KMS-11 (cell line): Measurements from ENCODE around the gene PPM1H.
A peak's percentile ranks its signal among the peaks of the same experiment; 100 is the strongest.

ENCODE experiments used
- H2AFZ ChIP-seq: fragments of 200-600 bp; sonication (generic); 2 replicates; pipeline ENCODE4 v1.6.1; 2016; ENCODE audit warnings: antibody characterized with exemption, mixed run types, low read depth
- H3K27ac ChIP-seq: fragments of 200-600 bp; sonication (generic); 2 replicates; pipeline ENCODE4 v1.6.1; 2016; ENCODE audit warnings: mild to moderate bottlenecking, mixed run types
- H3K27me3 ChIP-seq: fragments of 200-600 bp; sonication (generic); 2 replicates; pipeline ENCODE4 v1.6.1; 2017; ENCODE audit warnings: mild to moderate bottlenecking, low read depth, mixed run types, moderate library complexity; ENCODE audit not compliant: insufficient read depth
- H3K36me3 ChIP-seq: fragments of 200-600 bp; sonication (generic); 2 replicates; pipeline ENCODE4 v1.6.1; 2017; ENCODE audit warnings: mild to moderate bottlenecking, mixed run types; ENCODE audit not compliant: insufficient read depth
- H3K4me1 ChIP-seq: fragments of 200-600 bp; sonication (generic); 2 replicates; pipeline ENCODE4 v1.6.1; 2016; ENCODE audit warnings: mild to moderate bottlenecking, low read depth, mixed run types; ENCODE audit not compliant: poor library complexity, severe bottlenecking
- H3K4me2 ChIP-seq: fragments of 200-600 bp; sonication (generic); 2 replicates; pipeline ENCODE4 v1.7.0; 2016; ENCODE audit warnings: mild to moderate bottlenecking, mixed run types
- H3K4me3 ChIP-seq: fragments of 200-600 bp; sonication (generic); IDR thresholded peaks from 2 replicates; pipeline ENCODE4 v1.6.1; 2017; ENCODE audit warnings: low read depth, low read length, mixed read lengths; ENCODE audit not compliant: insufficient read depth
- H3K79me2 ChIP-seq: fragments of 200-600 bp; sonication (generic); 2 replicates; pipeline ENCODE4 v1.6.1; 2016; ENCODE audit warnings: low read depth, mixed run types; ENCODE audit not compliant: insufficient read depth
- H3K9ac ChIP-seq: fragments of 200-600 bp; sonication (generic); 2 replicates; pipeline ENCODE4 v1.6.1; 2016; ENCODE audit warnings: mild to moderate bottlenecking, mixed run types
- H4K20me1 ChIP-seq: fragments of 200-600 bp; sonication (generic); 2 replicates; pipeline ENCODE4 v1.6.1; 2016; ENCODE audit warnings: mild to moderate bottlenecking, mixed run types; ENCODE audit not compliant: insufficient read depth
- TF ChIP-seq, protein P1 (sequence below): fragments of 200-600 bp; sonication (generic); conservative IDR thresholded peaks from 2 replicates; pipeline ENCODE4 v1.6.1; 2017; ENCODE audit warnings: low read depth, mild to moderate bottlenecking, antibody characterized with exemption, low read length, moderate library complexity, mixed read lengths

PPM1H gene

DNA sequence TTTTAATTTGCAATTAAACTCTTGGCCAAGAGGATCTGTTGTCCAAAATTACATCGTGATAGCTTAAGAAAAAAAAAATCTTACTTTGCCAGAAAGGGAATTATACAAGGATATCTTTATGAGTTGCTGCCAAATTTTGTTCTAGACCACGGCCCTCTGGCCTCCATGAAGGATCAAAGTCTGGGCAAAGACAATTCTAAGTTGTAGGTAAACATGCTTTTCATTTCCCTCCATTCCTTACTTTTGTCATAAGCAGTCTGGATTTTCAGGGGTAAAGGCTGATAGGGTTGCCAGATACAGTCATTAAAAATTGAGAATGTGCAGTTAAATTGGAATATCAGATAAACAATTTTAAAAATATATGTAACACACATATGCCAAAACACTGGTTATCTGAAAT, 333.2 kb downstream of the PPM1H start:
- Histone ChIP-seq H3K4me3 (no peak overlapping the region), H3K27ac (peak overlapping the region; percentile 100)

DNA sequence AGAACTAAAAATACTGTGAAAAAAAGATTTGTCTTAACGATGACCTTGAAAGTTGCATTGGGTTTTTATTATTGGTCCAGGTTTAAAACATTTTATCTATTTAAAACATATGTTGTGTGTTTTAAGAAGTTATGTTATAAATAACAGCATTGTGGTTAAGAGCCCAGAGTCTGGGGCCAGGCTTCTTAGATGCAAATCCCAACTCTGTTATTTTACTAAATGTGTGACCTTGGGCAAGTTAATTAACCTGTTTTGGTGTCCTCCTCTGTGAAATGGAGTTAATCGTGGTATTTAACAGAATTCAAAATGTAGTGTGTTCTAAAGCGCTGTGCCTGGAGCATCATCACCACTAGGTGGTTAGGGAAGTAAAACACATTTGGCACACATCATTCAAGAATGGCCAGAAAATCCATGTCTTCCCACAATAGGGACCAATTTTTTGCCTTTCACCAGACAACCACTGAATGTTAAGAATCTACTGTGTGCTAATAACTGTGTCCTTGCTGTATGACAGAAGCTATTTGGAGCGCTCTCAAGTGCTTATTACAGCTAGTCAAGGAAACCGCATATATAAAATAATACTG, 335.0 kb downstream of the PPM1H start:
- Histone ChIP-seq H3K4me2 (no peak overlapping the region), H3K9ac (no peak overlapping the region), H3K36me3 (no peaks in the 10 kb centered on the region), H3K4me3 (no peak overlapping the region), H3K4me1 (peaks cover 26% of the 10 kb centered on the region), H3K79me2 (peaks cover 12% of the 10 kb centered on the region), H3K27ac (no peak overlapping the region), H3K27me3 (no peaks in the 10 kb centered on the region), H4K20me1 (no peaks in the 10 kb centered on the region), H2AFZ (no peak overlapping the region)
- TF ChIP-seq, protein P1, sequence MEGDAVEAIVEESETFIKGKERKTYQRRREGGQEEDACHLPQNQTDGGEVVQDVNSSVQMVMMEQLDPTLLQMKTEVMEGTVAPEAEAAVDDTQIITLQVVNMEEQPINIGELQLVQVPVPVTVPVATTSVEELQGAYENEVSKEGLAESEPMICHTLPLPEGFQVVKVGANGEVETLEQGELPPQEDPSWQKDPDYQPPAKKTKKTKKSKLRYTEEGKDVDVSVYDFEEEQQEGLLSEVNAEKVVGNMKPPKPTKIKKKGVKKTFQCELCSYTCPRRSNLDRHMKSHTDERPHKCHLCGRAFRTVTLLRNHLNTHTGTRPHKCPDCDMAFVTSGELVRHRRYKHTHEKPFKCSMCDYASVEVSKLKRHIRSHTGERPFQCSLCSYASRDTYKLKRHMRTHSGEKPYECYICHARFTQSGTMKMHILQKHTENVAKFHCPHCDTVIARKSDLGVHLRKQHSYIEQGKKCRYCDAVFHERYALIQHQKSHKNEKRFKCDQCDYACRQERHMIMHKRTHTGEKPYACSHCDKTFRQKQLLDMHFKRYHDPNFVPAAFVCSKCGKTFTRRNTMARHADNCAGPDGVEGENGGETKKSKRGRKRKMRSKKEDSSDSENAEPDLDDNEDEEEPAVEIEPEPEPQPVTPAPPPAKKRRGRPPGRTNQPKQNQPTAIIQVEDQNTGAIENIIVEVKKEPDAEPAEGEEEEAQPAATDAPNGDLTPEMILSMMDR = no peak

More for the DNA sequence above, 333.2 kb downstream of the PPM1H start:
- Histone ChIP-seq H3K9ac (peak overlapping the region; percentile 99), H3K4me1 (peaks cover 34% of the 10 kb centered on the region), H3K4me2 (peak overlapping the region; percentile 87), H3K27me3 (no peaks in the 10 kb centered on the region), H2AFZ (peak overlapping the region; percentile 63), H3K36me3 (no peaks in the 10 kb centered on the region), H3K79me2 (peaks cover 26% of the 10 kb centered on the region), H4K20me1 (no peaks in the 10 kb centered on the region)
- TF ChIP-seq, protein P1 = no peak

DNA sequence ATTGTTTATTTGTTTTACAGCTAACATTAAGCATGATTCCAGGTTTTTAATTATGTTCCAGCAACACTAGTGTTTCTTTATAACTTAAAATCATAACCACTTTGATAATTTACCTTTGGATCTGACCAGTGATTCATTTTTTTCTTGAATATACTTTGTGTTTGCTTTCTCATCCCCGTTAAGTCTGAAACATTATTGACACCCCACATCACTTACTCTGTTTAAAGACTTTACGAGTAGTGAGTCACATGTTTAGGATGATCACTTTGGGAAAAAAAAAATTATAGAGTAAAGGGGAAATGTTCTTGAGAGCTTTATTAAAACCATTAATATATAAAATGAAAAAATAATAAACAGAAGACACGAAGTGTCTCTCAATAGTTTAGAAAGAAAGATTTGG, 336.1 kb downstream of the PPM1H start:
- H3K27me3 ChIP-seq = no peaks in the 10 kb centered on the region
- no peak overlapping the region for H3K4me3 ChIP-seq
- H3K4me2 ChIP-seq = no peak overlapping the region
- peaks cover 19% of the 10 kb centered on the region for H3K4me1 ChIP-seq
- TF ChIP-seq, protein P1 = no peak
- no peaks in the 10 kb centered on the region for H3K36me3 ChIP-seq
- no peaks in the 10 kb centered on the region for H4K20me1 ChIP-seq
- H3K79me2 ChIP-seq = peaks cover 1% of the 10 kb centered on the region; the same call in 1 of the 2 replicates
- H2AFZ ChIP-seq = no peak overlapping the region
- H3K27ac ChIP-seq = no peak overlapping the region
- H3K9ac ChIP-seq = no peak overlapping the region

DNA sequence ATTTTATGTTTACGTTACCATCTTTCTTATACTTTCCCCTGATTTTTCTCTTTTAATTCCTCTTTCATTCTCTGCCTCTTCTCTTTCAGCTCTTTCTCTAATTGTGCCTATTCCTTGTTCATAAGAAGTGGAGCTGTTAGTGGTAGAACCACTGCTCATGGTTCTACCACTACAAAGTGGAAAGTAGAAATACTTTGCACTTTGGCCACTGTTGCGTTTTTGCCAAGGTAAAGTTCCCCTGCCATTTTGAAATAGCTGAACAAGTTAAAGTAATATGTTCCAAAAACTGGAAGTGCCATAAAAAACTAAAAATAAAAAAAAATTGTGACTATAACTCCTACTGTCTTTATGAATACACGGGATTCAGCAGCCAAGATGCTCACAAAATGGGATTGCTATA, 337.7 kb downstream of the PPM1H start:
- Histone ChIP-seq H3K79me2 (no peaks in the 10 kb centered on the region), H3K4me2 (no peak overlapping the region), H3K4me3 (no peak overlapping the region), H3K27me3 (no peaks in the 10 kb centered on the region), H2AFZ (no peak overlapping the region), H3K9ac (no peak overlapping the region), H3K4me1 (peaks cover 19% of the 10 kb centered on the region), H3K36me3 (no peaks in the 10 kb centered on the region), H3K27ac (no peak overlapping the region), H4K20me1 (no peaks in the 10 kb centered on the region)
- TF ChIP-seq, protein P1 = no peak
